ENCODE results near the gene TMUB1. TPM values are rescaled to one million over a fixed set of nuclear protein-coding genes. Genes with fewer than 3 reads are reported as not detected.

The TMUB1 gene
- total and polyA plus RNA-seq, 11 donors: 21.8 to 82.6 (median 37.9) TPM

DNA sequence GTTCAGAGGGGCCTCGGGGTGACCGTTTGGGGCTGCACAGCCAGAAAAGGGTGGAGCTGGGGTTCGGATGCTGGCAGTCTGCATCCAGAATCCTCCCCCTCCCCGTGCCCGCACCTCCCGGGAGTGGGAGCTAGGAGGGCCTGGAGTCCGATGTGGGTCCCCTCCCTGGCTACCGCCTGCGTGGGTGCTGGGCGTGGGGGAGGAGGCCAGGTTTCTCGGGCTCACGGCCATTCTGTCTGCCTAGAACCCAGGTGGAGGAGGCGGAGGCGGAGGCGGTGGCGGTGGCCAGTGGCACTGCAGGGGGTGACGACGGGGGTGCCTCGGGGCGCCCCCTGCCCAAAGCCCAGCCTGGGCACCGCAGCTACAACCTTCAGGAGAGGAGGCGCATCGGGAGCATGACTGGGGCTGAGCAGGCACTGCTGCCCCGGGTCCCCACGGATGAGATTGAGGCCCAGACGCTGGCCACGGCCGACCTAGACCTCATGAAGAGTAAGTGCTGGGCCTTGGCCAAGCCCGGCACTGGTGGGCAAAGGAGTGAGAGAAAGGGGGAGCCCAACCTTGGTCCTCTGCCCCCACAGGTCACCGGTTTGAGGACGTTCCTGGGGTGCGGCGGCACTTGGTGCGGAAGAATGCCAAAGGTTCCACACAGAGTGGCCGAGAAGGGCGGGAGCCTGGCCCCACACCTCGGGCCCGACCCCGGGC lies 16.9 kb downstream of the TMUB1 start:
- Histone ChIP-seq H3K27ac (no peak overlapping the region), H3K36me3 (peaks cover 0 to 81% (median 75%) of the 10 kb centered on the region in 9 donors), H3K9me3 (no peaks in the 10 kb centered on the region), H3K27me3 (no peaks in the 10 kb centered on the region), H3K4me1 (peaks cover 4 to 22% (median 16%) of the 10 kb centered on the region in 12 donors), H3K4me3 (no peak overlapping the region)
- intact Hi-C loops (cut with DNase I): loop anchor here in 1 of 10 donors (10.0 kb wide), 1 partner anchor 48 kb away; no protein-coding TSS in a partner anchor
- 89 to 95% (median 91%) methylated on average over 36 to 39 of the region's 39 CpGs for WGBS, 4 donors
- no peak for DNase-seq
- TF ChIP-seq, protein P1, sequence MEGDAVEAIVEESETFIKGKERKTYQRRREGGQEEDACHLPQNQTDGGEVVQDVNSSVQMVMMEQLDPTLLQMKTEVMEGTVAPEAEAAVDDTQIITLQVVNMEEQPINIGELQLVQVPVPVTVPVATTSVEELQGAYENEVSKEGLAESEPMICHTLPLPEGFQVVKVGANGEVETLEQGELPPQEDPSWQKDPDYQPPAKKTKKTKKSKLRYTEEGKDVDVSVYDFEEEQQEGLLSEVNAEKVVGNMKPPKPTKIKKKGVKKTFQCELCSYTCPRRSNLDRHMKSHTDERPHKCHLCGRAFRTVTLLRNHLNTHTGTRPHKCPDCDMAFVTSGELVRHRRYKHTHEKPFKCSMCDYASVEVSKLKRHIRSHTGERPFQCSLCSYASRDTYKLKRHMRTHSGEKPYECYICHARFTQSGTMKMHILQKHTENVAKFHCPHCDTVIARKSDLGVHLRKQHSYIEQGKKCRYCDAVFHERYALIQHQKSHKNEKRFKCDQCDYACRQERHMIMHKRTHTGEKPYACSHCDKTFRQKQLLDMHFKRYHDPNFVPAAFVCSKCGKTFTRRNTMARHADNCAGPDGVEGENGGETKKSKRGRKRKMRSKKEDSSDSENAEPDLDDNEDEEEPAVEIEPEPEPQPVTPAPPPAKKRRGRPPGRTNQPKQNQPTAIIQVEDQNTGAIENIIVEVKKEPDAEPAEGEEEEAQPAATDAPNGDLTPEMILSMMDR (IDR thresholded peaks at IDR 0.05): no peak
- TF ChIP-seq POLR2A (IDR thresholded peaks at IDR 0.05): no peak
- ATAC-seq: no peak

GRCh38 chr7:151065516-151065915 lies 17.8 kb downstream of the TMUB1 start:
- ATAC-seq (no peak), DNase-seq (no peak)
- Histone ChIP-seq H3K4me1 (peaks cover 9 to 31% (median 26%) of the 10 kb centered on the region in 12 donors), H3K36me3 (peaks cover 0 to 71% (median 66%) of the 10 kb centered on the region in 9 donors), H3K9me3 (no peaks in the 10 kb centered on the region), H3K27ac (no peak overlapping the region), H3K27me3 (no peaks in the 10 kb centered on the region), H3K4me3 (no peak overlapping the region)
- TF ChIP-seq POLR2A (IDR thresholded peaks at IDR 0.05): no peak
- TF ChIP-seq, protein P1 (IDR thresholded peaks at IDR 0.05): no peak
- intact Hi-C loops (cut with DNase I): loop anchor here in 1 of 10 donors (10.0 kb wide), 1 partner anchor 49 kb away; no protein-coding TSS in a partner anchor
- WGBS, 4 donors: 69 to 84% (median 81%) methylated on average over 14 of the region's 14 CpGs

- ATAC-seq (no peak), DNase-seq (no peak)
- Histone ChIP-seq H3K27ac (no peak overlapping the region), H3K4me1 (peaks cover 9 to 36% (median 29%) of the 10 kb centered on the region in 12 donors), H3K27me3 (no peaks in the 10 kb centered on the region), H3K4me3 (no peak overlapping the region), H3K36me3 (peaks cover 0 to 66% (median 61%) of the 10 kb centered on the region in 9 donors), H3K9me3 (no peaks in the 10 kb centered on the region)
- intact Hi-C loops (cut with DNase I): loop anchor here in 1 of 10 donors (10.0 kb wide), 1 partner anchor 50 kb away; no protein-coding TSS in a partner anchor
- 88 to 91% (median 88%) methylated on average over 6 of the region's 6 CpGs for WGBS, 4 donors
- TF ChIP-seq, protein P1 (IDR thresholded peaks at IDR 0.05): no peak
- TF ChIP-seq POLR2A (IDR thresholded peaks at IDR 0.05): no peak
These were observed 18.3 kb downstream of the TMUB1 start for GRCh38 chr7:151064993-151065392.

- Histone ChIP-seq H3K27me3 (no peaks in the 10 kb centered on the region), H3K27ac (no peak overlapping the region), H3K4me3 (no peak overlapping the region), H3K9me3 (no peaks in the 10 kb centered on the region), H3K36me3 (peaks cover 0 to 61% (median 56%) of the 10 kb centered on the region in 9 donors), H3K4me1 (peaks cover 9 to 37% (median 30%) of the 10 kb centered on the region in 12 donors)
- intact Hi-C loops (cut with DNase I): loop anchor here in 1 of 10 donors (10.0 kb wide), 1 partner anchor 50 kb away; no protein-coding TSS in a partner anchor
- TF ChIP-seq, protein P1 (IDR thresholded peaks at IDR 0.05): no peak
- no peak for TF ChIP-seq POLR2A (IDR thresholded peaks at IDR 0.05)
- ATAC-seq: no peak
- WGBS, 4 donors: 95 to 98% (median 96%) methylated on average over 17 to 18 of the region's 18 CpGs
- DNase-seq: no peak
These were observed 18.8 kb downstream of the TMUB1 start for GRCh38 chr7:151064454-151064853.

All from heart left ventricle (tissue), 16 donors.